Keratinocyte (primary cell): Measurements from ENCODE around the gene ENO2. TPM values are rescaled to one million over a fixed set of nuclear protein-coding genes. Genes with fewer than 3 reads are reported as not detected.

Experiments
- DNase-seq: peaks from one replicate; pipeline ENCODE4 v3.0.0-alpha.2; 2011; ENCODE audit warnings: low read depth, missing footprints, low spot score
- FAIRE-seq: peaks from 2 replicates; lab custom pipeline; 2011; peaks lifted over from hg19 to GRCh38; lab: Jason Lieb, UNC
- H2AFZ ChIP-seq: 2 replicates; pipeline ENCODE4 v1.6.0; 2012; ENCODE audit warnings: low read length, control low read depth, inconsistent platforms; ENCODE audit not compliant: control insufficient read depth
- H3K27ac ChIP-seq: 2 replicates; pipeline ENCODE4 v1.5.1; 2011; ENCODE audit warnings: low read length; ENCODE audit not compliant: control insufficient read depth, insufficient read depth
- H3K27me3 ChIP-seq: 3 replicates; pipeline ENCODE4 v1.6.0; 2011; ENCODE audit warnings: low read length; ENCODE audit not compliant: control insufficient read depth, insufficient read depth; ENCODE audit errors: extremely low read depth
- H3K36me3 ChIP-seq, 2 experiments: 2 replicates in 1 of 2; 3 replicates in 1 of 2; pipeline ENCODE4 v1.5.1; 2011; ENCODE audit warnings: low read length in 2 of 2, mild to moderate bottlenecking in 1 of 2; ENCODE audit not compliant: control insufficient read depth in 2 of 2, insufficient read depth in 2 of 2; ENCODE audit errors: extremely low read depth in 1 of 2
- H3K4me1 ChIP-seq: 3 replicates; pipeline ENCODE4 v1.5.1; 2011; ENCODE audit warnings: low read length; ENCODE audit not compliant: control insufficient read depth, insufficient read depth; ENCODE audit errors: extremely low read depth
- H3K4me2 ChIP-seq: 3 replicates; pipeline ENCODE4 v1.6.0; 2011; ENCODE audit warnings: low read depth, low read length; ENCODE audit not compliant: control insufficient read depth, insufficient read depth; ENCODE audit errors: extremely low read depth
- H3K4me3 ChIP-seq, 3 experiments: fragments of 200-600 bp in 1 of 3; sonication (generic) in 1 of 3; 2 replicates in 2 of 3; 3 replicates in 1 of 3; pipeline ENCODE4 v1.5.1; 2011 to 2016; ENCODE audit warnings: low read length in 3 of 3, mild to moderate bottlenecking in 3 of 3, control low read depth in 2 of 3, inconsistent platforms in 1 of 3, low read depth in 1 of 3, mixed read lengths in 1 of 3, mixed run types in 1 of 3, moderate library complexity in 1 of 3; ENCODE audit not compliant: control insufficient read depth in 2 of 3, insufficient read depth in 2 of 3; ENCODE audit errors: extremely low read depth in 1 of 3
- H3K79me2 ChIP-seq: 2 replicates; pipeline ENCODE4 v1.6.0; 2012; ENCODE audit warnings: low read length; ENCODE audit not compliant: control insufficient read depth, insufficient read depth
- H3K9ac ChIP-seq: 3 replicates; pipeline ENCODE4 v1.6.0; 2011; ENCODE audit warnings: low read length; ENCODE audit not compliant: control insufficient read depth, insufficient read depth; ENCODE audit errors: extremely low read depth
- H3K9me1 ChIP-seq: 3 replicates; pipeline ENCODE4 v1.6.0; 2011; ENCODE audit warnings: low read length; ENCODE audit not compliant: control insufficient read depth, insufficient read depth; ENCODE audit errors: extremely low read depth
- H3K9me3 ChIP-seq: 2 replicates; pipeline ENCODE4 v1.5.1; 2012; ENCODE audit warnings: low read depth, low read length; ENCODE audit not compliant: control insufficient read depth
- H4K20me1 ChIP-seq: 3 replicates; pipeline ENCODE4 v1.6.0; 2011; ENCODE audit warnings: low read length; ENCODE audit not compliant: control insufficient read depth, insufficient read depth; ENCODE audit errors: extremely low read depth
- EZH2 ChIP-seq: IDR thresholded peaks from one replicate; pipeline ENCODE4 v1.6.1; 2012; ENCODE audit warnings: inconsistent platforms, mild to moderate bottlenecking, low read length, moderate library complexity
- dilution Hi-C: fragments of 300-500 bp; cut with MboI; formaldehyde crosslinking; loops from one replicate; pipeline ENCODE4 v1.7.0; 2020; ENCODE audit warnings: low sequenced_read_pairs; ENCODE audit not compliant: extremely low pct_ligation_motif_present
- polyA plus RNA-seq, 5 experiments: library from polyadenylated mRNA; depleted of rRNA in 3 of 5; stranded (reverse) in 3 of 5; stranded (forward) in 1 of 5; unstranded in 1 of 5; fragments of >200 nt; gene quantifications; 1 replicate in 1 of 5; 2 replicates in 3 of 5; 3 replicates in 1 of 5; pipeline versions ENCODE4 v1.2.1 to v1.2.3, GENCODE V29; 2011 to 2012; ENCODE audit warnings: missing spikeins in 2 of 5, low read depth in 1 of 5, low replicate concordance in 1 of 5
- TF ChIP-seq, protein P1 (sequence below), 3 experiments: IDR thresholded peaks in 1 of 3; conservative IDR thresholded peaks in 1 of 3; optimal IDR thresholded peaks in 1 of 3; 2 replicates in 2 of 3; 3 replicates in 1 of 3; pipeline versions ENCODE3 to v1.5.1; 2011; ENCODE audit warnings: low read length in 3 of 3, mild to moderate bottlenecking in 3 of 3, moderate library complexity in 2 of 3, control low read depth in 1 of 3, inconsistent platforms in 1 of 3; ENCODE audit not compliant: insufficient read depth in 2 of 3; ENCODE audit errors: extremely low read depth in 1 of 3

Gene ENO2
- polyA plus RNA-seq, 1 donor (not counting 4 experiments of a cell fraction or from before 2014, with no cell fraction given): 1.7 TPM

DNA sequence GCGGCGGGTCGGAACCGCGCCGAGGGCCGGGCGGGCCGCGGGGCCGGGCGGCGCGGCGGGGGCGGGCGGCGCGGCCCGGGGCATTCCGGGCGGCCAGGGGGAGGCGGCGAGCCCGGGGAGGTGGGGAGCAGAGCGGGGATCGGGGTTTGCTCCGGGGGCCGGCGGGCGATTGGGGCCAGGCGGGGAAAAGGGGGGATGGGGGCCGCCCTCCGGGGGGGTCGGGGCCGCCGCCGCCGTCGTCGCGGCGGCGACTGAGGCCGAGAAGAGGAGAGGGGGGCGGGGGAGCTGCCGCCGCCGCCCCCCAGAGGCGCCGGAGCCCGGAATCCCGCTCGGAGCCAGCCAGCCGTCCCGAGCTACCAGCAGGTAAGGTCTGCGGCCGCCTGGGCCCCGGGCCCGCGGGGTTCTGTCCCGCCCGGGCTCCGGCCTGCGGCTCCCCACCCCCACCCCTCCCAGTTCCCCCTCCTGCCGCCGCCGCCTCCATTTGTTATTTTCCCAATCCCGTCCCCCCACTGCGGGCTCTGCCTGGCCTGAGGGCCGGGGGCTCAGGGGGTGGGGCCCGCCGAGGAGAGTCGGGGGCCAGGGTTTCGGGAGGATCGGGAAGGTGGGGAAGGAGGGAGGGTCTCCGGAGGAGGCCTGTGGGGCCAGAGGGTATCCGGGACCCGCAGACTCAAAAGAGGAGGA lies 13.8 kb downstream of the ENO2 start:
- peaks cover 4% of the 10 kb centered on the region for H4K20me1 ChIP-seq
- H3K36me3 ChIP-seq: peaks cover 0 to 3% of the 10 kb centered on the region in 2 experiments
- DNase-seq: no peak
- TF ChIP-seq, protein P1, sequence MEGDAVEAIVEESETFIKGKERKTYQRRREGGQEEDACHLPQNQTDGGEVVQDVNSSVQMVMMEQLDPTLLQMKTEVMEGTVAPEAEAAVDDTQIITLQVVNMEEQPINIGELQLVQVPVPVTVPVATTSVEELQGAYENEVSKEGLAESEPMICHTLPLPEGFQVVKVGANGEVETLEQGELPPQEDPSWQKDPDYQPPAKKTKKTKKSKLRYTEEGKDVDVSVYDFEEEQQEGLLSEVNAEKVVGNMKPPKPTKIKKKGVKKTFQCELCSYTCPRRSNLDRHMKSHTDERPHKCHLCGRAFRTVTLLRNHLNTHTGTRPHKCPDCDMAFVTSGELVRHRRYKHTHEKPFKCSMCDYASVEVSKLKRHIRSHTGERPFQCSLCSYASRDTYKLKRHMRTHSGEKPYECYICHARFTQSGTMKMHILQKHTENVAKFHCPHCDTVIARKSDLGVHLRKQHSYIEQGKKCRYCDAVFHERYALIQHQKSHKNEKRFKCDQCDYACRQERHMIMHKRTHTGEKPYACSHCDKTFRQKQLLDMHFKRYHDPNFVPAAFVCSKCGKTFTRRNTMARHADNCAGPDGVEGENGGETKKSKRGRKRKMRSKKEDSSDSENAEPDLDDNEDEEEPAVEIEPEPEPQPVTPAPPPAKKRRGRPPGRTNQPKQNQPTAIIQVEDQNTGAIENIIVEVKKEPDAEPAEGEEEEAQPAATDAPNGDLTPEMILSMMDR (optimal IDR thresholded peaks at IDR 0.05 in 1 of 3, IDR thresholded peaks at IDR 0.05 in 1 of 3, conservative IDR thresholded peaks at IDR 0.05 in 1 of 3; ENCODE audit: extremely low read depth in 1 of 3, insufficient read depth in 2 of 3, low read length in 3 of 3): no peak
- no peak for TF ChIP-seq EZH2
- peaks cover 42% of the 10 kb centered on the region for H3K4me1 ChIP-seq
- H3K4me3 ChIP-seq: peak overlapping the region; percentile 64 to 91 (median 69)
- H3K4me2 ChIP-seq: peak overlapping the region; percentile 95
- peak overlapping the region; percentile 81 for H3K9ac ChIP-seq
- no peak overlapping the region for H2AFZ ChIP-seq
- no peaks in the 10 kb centered on the region for H3K9me3 ChIP-seq
- FAIRE-seq: no peak
- peak overlapping the region; percentile 34 for H3K27ac ChIP-seq
- H3K27me3 ChIP-seq: no peaks in the 10 kb centered on the region
- peaks cover 3% of the 10 kb centered on the region for H3K9me1 ChIP-seq
- peaks cover 46% of the 10 kb centered on the region for H3K79me2 ChIP-seq
- dilution Hi-C loops: no loop called here

DNA sequence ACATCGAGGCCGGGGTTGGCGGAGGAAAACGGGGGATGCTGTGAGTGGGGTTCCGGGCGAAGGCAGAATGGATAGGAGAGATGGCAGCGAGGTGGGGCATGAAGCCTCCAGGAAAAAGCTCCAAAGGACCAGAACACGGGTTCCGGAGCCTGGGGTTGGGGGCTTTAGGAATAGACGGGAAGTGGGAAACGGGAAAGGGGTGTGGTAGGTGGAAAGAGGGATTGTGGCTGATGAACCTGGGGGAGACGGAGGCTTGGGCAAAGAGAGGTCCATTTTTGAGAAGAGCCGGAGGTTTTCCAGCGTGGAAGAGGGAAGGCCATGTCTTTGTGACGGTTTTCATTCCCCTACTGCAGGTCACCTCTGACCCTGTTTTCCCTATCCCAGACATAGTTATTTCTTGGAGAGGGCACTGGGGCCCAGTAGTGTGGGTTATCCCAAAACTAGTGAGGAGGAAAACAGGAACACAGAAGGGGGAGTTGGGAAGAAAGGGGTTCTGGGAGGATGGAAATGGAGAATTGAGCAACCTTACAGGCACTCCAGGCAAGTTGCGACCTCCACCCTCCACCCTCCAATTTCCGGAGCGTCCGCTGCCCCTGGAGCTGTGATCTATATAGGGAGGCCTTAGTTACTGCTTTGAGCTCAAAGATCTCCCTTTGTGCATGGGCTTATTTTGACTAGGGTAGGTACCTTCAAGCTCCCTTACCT lies 14.5 kb downstream of the ENO2 start:
- Histone ChIP-seq H3K4me2 (peak overlapping the region; percentile 95), H3K9me1 (peaks cover 3% of the 10 kb centered on the region), H3K4me1 (peaks cover 42% of the 10 kb centered on the region), H3K79me2 (peaks cover 46% of the 10 kb centered on the region), H3K9me3 (no peaks in the 10 kb centered on the region), H3K36me3 (peaks cover 2 to 3% of the 10 kb centered on the region in 2 experiments), H4K20me1 (peaks cover 4% of the 10 kb centered on the region), H3K9ac (peak overlapping the region; percentile 81), H3K4me3 (peak overlapping the region; percentile 64 to 91 (median 69)), H2AFZ (no peak overlapping the region), H3K27ac (peak overlapping the region; percentile 34), H3K27me3 (no peaks in the 10 kb centered on the region)
- FAIRE-seq (no peak), DNase-seq (no peak)
- dilution Hi-C loops: no loop called here
- TF ChIP-seq EZH2: no peak
- TF ChIP-seq, protein P1 (optimal IDR thresholded peaks at IDR 0.05 in 1 of 3, IDR thresholded peaks at IDR 0.05 in 1 of 3, conservative IDR thresholded peaks at IDR 0.05 in 1 of 3; ENCODE audit: extremely low read depth in 1 of 3, insufficient read depth in 2 of 3, low read length in 3 of 3): no peak
